ENCODE data around the gene NPC1L1. TPM values are rescaled to one million over a fixed set of nuclear protein-coding genes. Genes with fewer than 3 reads are reported as not detected.

The NPC1L1 gene
- total and polyA plus RNA-seq, 4 donors = 0.01 to 0.48 (median 0.03) TPM

GRCh38 chr7:44549457-44549856, 8.3 kb upstream of the NPC1L1 start:
- H3K36me3 ChIP-seq (ENCODE audit: control insufficient read depth in 4 of 4, insufficient read depth in 4 of 4, low read length in 4 of 4) = no peaks in the 10 kb centered on the region
- no peak for ATAC-seq (ENCODE audit: insufficient read depth, low FRiP score)

GRCh38 chr7:44548893-44549292, 7.8 kb upstream of the NPC1L1 start:
- no peak for TF ChIP-seq CTCF (IDR thresholded peaks at IDR 0.05; ENCODE audit: control extremely low read depth, extremely low read depth)
- Histone ChIP-seq H3K36me3 (ENCODE audit: control insufficient read depth in 4 of 4, insufficient read depth in 4 of 4, low read length in 4 of 4) (no peaks in the 10 kb centered on the region), H3K27me3 (ENCODE audit: control insufficient read depth in 3 of 3, insufficient read depth in 3 of 3, low read length in 2 of 3) (peaks cover 0 to 5% (median 0%) of the 10 kb centered on the region in 3 donors), H3K9ac (ENCODE audit: insufficient read depth in 1 of 2, low read length in 2 of 2) (no peak overlapping the region), H3K9me3 (ENCODE audit: control insufficient read depth in 4 of 4, insufficient read depth in 3 of 4, low read length in 3 of 4) (peaks cover 0 to 2% (median 0%) of the 10 kb centered on the region in 4 donors), H3K4me3 (no peak overlapping the region), H3K27ac (ENCODE audit: low read depth in 1 of 2, low read length in 1 of 2) (no peak overlapping the region), H3K4me1 (ENCODE audit: control insufficient read depth in 5 of 5, insufficient read depth in 5 of 5, low read length in 5 of 5) (no peaks in the 10 kb centered on the region)
- ATAC-seq (ENCODE audit: insufficient read depth, low FRiP score) = no peak
- WGBS, 2 donors = 91 to 92% methylated on average over 3 of the region's 3 CpGs
- no peak for DNase-seq

More at GRCh38 chr7:44549457-44549856, 8.3 kb upstream of the NPC1L1 start:
- Histone ChIP-seq H3K9me3 (ENCODE audit: control insufficient read depth in 4 of 4, insufficient read depth in 3 of 4, low read length in 3 of 4) (peaks cover 0 to 2% (median 0%) of the 10 kb centered on the region in 4 donors), H3K27ac (ENCODE audit: low read depth in 1 of 2, low read length in 1 of 2) (no peak overlapping the region), H3K27me3 (ENCODE audit: control insufficient read depth in 3 of 3, insufficient read depth in 3 of 3, low read length in 2 of 3) (peaks cover 0 to 5% (median 0%) of the 10 kb centered on the region in 3 donors), H3K4me3 (no peak overlapping the region), H3K4me1 (ENCODE audit: control insufficient read depth in 5 of 5, insufficient read depth in 5 of 5, low read length in 5 of 5) (no peaks in the 10 kb centered on the region), H3K9ac (ENCODE audit: insufficient read depth in 1 of 2, low read length in 2 of 2) (no peak overlapping the region)
- 80 to 83% methylated on average over 3 of the region's 3 CpGs for WGBS, 2 donors
- no peak for DNase-seq
- TF ChIP-seq CTCF (IDR thresholded peaks at IDR 0.05; ENCODE audit: control extremely low read depth, extremely low read depth) = no peak

- H3K9me3 ChIP-seq (ENCODE audit: control insufficient read depth in 4 of 4, insufficient read depth in 3 of 4, low read length in 3 of 4) = peaks cover 0 to 2% (median 0%) of the 10 kb centered on the region in 4 donors
- no peak overlapping the region for H3K9ac ChIP-seq (ENCODE audit: insufficient read depth in 1 of 2, low read length in 2 of 2)
- H3K4me3 ChIP-seq = no peak overlapping the region
- H3K4me1 ChIP-seq (ENCODE audit: control insufficient read depth in 5 of 5, insufficient read depth in 5 of 5, low read length in 5 of 5) = no peaks in the 10 kb centered on the region
- DNase-seq = peak in 1 of 3 donors; percentile 16
- H3K36me3 ChIP-seq (ENCODE audit: control insufficient read depth in 4 of 4, insufficient read depth in 4 of 4, low read length in 4 of 4) = no peaks in the 10 kb centered on the region
- WGBS, 2 donors = 41 to 47% methylated on average over 6 of the region's 6 CpGs
- no peak for TF ChIP-seq CTCF (IDR thresholded peaks at IDR 0.05; ENCODE audit: control extremely low read depth, extremely low read depth)
- ATAC-seq (ENCODE audit: insufficient read depth, low FRiP score) = no peak
- H3K27ac ChIP-seq (ENCODE audit: low read depth in 1 of 2, low read length in 1 of 2) = no peak overlapping the region
- H3K27me3 ChIP-seq (ENCODE audit: control insufficient read depth in 3 of 3, insufficient read depth in 3 of 3, low read length in 2 of 3) = peaks cover 0 to 5% (median 0%) of the 10 kb centered on the region in 3 donors
Observed at GRCh38 chr7:44547536-44548231, 6.6 kb upstream of the NPC1L1 start.
